ENCODE results near the gene MEPCE.
A peak's percentile ranks its signal among the peaks of the same experiment; 100 is the strongest.

The MEPCE gene

DNA sequence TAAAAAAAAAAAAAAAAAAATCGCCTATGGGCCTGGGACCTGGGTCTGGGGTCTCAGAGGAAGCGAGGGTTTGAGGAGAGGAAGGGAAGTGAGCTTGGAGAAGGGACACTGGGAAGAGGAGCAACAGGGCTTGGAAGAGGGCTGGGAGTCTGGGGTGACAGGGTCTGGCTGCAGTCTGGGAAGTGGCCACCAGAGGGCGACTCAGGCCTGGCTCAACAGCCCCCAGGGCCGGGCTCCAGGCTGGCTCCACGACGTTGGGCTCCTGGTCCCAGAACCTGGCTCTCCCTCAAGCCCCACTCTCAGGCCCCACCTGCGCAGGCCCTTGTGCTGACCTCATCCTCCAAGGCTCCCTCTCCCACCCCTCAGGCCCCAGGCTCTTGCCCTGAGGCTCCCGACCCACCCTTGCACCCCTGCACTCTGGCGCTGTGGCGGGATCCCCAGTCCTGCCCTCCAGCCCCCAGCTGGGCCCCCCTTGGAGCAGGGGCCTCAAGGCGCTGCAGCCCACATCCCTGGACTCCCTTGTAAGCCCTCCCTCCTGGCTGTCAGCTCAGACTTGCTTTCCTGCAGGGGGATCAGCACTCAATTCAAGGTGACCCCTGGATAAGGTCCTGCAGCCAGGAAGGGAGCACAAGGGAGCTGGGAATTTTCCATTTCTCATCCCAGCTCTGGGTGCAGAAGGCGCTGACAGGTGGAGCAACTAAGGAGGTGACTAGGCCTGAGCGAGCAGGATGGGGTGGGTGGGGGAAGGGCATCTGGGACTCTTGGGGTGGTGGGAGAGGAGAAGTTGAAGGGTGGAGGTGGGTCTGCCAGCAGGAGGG lies 39.8 kb downstream of the MEPCE start (continued):
- TF ChIP-seq ZNF837 (tag by site-specific recombination; IDR thresholded peaks at IDR 0.05) = no peak
- TF ChIP-seq SCRT2 (tag by site-specific recombination; IDR thresholded peaks at IDR 0.05) = peak; percentile 98
- no peak for TF ChIP-seq ZNF366 (tag by site-specific recombination; conservative IDR thresholded peaks at IDR 0.05)
- TF ChIP-seq, protein P1, sequence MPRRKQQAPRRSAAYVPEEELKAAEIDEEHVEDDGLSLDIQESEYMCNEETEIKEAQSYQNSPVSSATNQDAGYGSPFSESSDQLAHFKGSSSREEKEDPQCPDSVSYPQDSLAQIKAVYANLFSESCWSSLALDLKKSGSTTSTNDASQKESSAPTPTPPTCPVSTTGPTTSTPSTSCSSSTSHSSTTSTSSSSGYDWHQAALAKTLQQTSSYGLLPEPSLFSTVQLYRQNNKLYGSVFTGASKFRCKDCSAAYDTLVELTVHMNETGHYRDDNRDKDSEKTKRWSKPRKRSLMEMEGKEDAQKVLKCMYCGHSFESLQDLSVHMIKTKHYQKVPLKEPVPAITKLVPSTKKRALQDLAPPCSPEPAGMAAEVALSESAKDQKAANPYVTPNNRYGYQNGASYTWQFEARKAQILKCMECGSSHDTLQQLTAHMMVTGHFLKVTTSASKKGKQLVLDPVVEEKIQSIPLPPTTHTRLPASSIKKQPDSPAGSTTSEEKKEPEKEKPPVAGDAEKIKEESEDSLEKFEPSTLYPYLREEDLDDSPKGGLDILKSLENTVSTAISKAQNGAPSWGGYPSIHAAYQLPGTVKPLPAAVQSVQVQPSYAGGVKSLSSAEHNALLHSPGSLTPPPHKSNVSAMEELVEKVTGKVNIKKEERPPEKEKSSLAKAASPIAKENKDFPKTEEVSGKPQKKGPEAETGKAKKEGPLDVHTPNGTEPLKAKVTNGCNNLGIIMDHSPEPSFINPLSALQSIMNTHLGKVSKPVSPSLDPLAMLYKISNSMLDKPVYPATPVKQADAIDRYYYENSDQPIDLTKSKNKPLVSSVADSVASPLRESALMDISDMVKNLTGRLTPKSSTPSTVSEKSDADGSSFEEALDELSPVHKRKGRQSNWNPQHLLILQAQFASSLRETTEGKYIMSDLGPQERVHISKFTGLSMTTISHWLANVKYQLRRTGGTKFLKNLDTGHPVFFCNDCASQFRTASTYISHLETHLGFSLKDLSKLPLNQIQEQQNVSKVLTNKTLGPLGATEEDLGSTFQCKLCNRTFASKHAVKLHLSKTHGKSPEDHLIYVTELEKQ (tag by site-specific recombination; IDR thresholded peaks at IDR 0.05; ENCODE audit: borderline replicate concordance) = no peak
- TF ChIP-seq ZNF274 (IDR thresholded peaks at IDR 0.05; ENCODE audit: low read length) = no peak
- TF ChIP-seq ZNF274 (tag by site-specific recombination; IDR thresholded peaks at IDR 0.05; ENCODE audit: borderline replicate concordance) = no peak
- TF ChIP-seq MYNN (tag by site-specific recombination; IDR thresholded peaks at IDR 0.05; ENCODE audit: borderline replicate concordance) = no peak
- TF ChIP-seq, protein P2, sequence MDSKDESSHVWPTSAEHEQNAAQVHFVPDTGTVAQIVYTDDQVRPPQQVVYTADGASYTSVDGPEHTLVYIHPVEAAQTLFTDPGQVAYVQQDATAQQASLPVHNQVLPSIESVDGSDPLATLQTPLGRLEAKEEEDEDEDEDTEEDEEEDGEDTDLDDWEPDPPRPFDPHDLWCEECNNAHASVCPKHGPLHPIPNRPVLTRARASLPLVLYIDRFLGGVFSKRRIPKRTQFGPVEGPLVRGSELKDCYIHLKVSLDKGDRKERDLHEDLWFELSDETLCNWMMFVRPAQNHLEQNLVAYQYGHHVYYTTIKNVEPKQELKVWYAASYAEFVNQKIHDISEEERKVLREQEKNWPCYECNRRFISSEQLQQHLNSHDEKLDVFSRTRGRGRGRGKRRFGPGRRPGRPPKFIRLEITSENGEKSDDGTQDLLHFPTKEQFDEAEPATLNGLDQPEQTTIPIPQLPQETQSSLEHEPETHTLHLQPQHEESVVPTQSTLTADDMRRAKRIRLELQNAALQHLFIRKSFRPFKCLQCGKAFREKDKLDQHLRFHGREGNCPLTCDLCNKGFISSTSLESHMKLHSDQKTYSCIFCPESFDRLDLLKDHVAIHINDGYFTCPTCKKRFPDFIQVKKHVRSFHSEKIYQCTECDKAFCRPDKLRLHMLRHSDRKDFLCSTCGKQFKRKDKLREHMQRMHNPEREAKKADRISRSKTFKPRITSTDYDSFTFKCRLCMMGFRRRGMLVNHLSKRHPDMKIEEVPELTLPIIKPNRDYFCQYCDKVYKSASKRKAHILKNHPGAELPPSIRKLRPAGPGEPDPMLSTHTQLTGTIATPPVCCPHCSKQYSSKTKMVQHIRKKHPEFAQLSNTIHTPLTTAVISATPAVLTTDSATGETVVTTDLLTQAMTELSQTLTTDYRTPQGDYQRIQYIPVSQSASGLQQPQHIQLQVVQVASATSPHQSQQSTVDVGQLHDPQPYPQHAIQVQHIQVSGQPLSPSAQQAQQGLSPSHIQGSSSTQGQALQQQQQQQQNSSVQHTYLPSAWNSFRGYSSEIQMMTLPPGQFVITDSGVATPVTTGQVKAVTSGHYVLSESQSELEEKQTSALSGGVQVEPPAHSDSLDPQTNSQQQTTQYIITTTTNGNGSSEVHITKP (tag by site-specific recombination; IDR thresholded peaks at IDR 0.05) = 0 out of 2 replicates have a peak, but pooled peaks have one; percentile 24
- peak; percentile 85 for TF ChIP-seq ZNF654 (tag by site-specific recombination; IDR thresholded peaks at IDR 0.05; ENCODE audit: low read depth)
- no peak for TF ChIP-seq SP3 (tag by site-specific recombination; IDR thresholded peaks at IDR 0.05)
- 0 out of 2 replicates have a peak, but pooled peaks have one; percentile 20 for TF ChIP-seq ZNF24 (tag by site-specific recombination; IDR thresholded peaks at IDR 0.05)
- TF ChIP-seq ZNF423 (tag by site-specific recombination; IDR thresholded peaks at IDR 0.05) = peak; percentile 38; the same call in 1 of the 2 replicates
- TF ChIP-seq ZNF239 (tag by site-specific recombination; IDR thresholded peaks at IDR 0.05) = no peak
- TF ChIP-seq ZNF701 (tag by site-specific recombination; IDR thresholded peaks at IDR 0.05) = no peak
- TF ChIP-seq ZNF157 (tag by site-specific recombination; IDR thresholded peaks at IDR 0.05) = no peak
- peak; percentile 65 for TF ChIP-seq ZIC2 (tag by site-specific recombination; IDR thresholded peaks at IDR 0.05)
- peak; percentile 27; the same call in 1 of the 2 replicates for TF ChIP-seq ZXDB (tag by site-specific recombination; IDR thresholded peaks at IDR 0.05)
- peak; percentile 69 for TF ChIP-seq ZBTB48 (tag by site-specific recombination; IDR thresholded peaks at IDR 0.05)
- TF ChIP-seq, protein P3, sequence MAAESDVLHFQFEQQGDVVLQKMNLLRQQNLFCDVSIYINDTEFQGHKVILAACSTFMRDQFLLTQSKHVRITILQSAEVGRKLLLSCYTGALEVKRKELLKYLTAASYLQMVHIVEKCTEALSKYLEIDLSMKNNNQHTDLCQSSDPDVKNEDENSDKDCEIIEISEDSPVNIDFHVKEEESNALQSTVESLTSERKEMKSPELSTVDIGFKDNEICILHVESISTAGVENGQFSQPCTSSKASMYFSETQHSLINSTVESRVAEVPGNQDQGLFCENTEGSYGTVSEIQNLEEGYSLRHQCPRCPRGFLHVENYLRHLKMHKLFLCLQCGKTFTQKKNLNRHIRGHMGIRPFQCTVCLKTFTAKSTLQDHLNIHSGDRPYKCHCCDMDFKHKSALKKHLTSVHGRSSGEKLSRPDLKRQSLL (tag by site-specific recombination; IDR thresholded peaks at IDR 0.05) = peak; percentile 100
- TF ChIP-seq ZNF660 (tag by site-specific recombination; IDR thresholded peaks at IDR 0.05) = peak; percentile 21; the same call in 1 of the 2 replicates
- peak; percentile 100 for TF ChIP-seq ZSCAN30 (tag by site-specific recombination; IDR thresholded peaks at IDR 0.05)
- no peak for TF ChIP-seq REPIN1 (tag by site-specific recombination; IDR thresholded peaks at IDR 0.05; ENCODE audit: low read depth)
- TF ChIP-seq ZNF2 (tag by site-specific recombination; IDR thresholded peaks at IDR 0.05) = 0 out of 2 replicates have a peak, but pooled peaks have one; percentile 22
- no peak for TF ChIP-seq PRDM1 (tag by site-specific recombination; IDR thresholded peaks at IDR 0.05)
- TF ChIP-seq, protein P4, sequence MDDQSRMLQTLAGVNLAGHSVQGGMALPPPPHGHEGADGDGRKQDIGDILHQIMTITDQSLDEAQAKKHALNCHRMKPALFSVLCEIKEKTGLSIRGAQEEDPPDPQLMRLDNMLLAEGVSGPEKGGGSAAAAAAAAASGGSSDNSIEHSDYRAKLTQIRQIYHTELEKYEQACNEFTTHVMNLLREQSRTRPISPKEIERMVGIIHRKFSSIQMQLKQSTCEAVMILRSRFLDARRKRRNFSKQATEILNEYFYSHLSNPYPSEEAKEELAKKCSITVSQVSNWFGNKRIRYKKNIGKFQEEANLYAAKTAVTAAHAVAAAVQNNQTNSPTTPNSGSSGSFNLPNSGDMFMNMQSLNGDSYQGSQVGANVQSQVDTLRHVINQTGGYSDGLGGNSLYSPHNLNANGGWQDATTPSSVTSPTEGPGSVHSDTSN (CRISPR knock-in tag; IDR thresholded peaks at IDR 0.05) = no peak
- no peak for TF ChIP-seq ZNF114 (tag by site-specific recombination; IDR thresholded peaks at IDR 0.05)
- TF ChIP-seq ZBTB8A (tag by site-specific recombination; IDR thresholded peaks at IDR 0.05) = peak; percentile 62; the same call in 1 of the 2 replicates
- no peak for TF ChIP-seq WT1 (tag by site-specific recombination; IDR thresholded peaks at IDR 0.05)
- TF ChIP-seq ZNF600 (tag by site-specific recombination; IDR thresholded peaks at IDR 0.05) = peak; percentile 79; the same call in 1 of the 2 replicates
- TF ChIP-seq IKZF3 (tag by site-specific recombination; IDR thresholded peaks at IDR 0.05) = peak; percentile 29; the same call in 1 of the 2 replicates

All from HEK293 (cell line).